Endothelial cell of umbilical vein (primary cell): Measurements from ENCODE around the gene TRIM16.
"Not testable (repeated sequence)": the region's sequence is repeated elsewhere in the genome, so short reads cannot be mapped to it uniquely, and the experiment has no call there.

Source experiments
- CTCF ChIP-seq, 2 donors: IDR thresholded peaks; 1 replicate in 1 of 2; 2 replicates in 1 of 2; pipeline ENCODE4 v1.5.1; 2011; ENCODE audit warnings: low read length in 2 of 2, mild to moderate bottlenecking in 2 of 2, moderate library complexity in 2 of 2, control low read depth in 1 of 2, inconsistent platforms in 1 of 2, low read depth in 1 of 2; ENCODE audit not compliant: insufficient read depth in 1 of 2; ENCODE audit errors: extremely low read depth in 1 of 2
- EZH2 ChIP-seq: IDR thresholded peaks from 2 replicates; pipeline ENCODE4 v1.6.1; 2012; ENCODE audit warnings: borderline replicate concordance, low read depth, mild to moderate bottlenecking, moderate library complexity, low read length, inconsistent platforms; ENCODE audit not compliant: severe bottlenecking
- POLR2AphosphoS5 ChIP-seq: IDR thresholded peaks from 2 replicates; pipeline ENCODE4 v1.6.1; 2012; ENCODE audit warnings: low read depth, mild to moderate bottlenecking, control low read depth, low read length, moderate library complexity; ENCODE audit not compliant: insufficient read depth
- TF ChIP-seq, protein P1 (sequence below): IDR thresholded peaks from 2 replicates; pipeline ENCODE4 v1.6.1; 2011; ENCODE audit not compliant: insufficient read depth, insufficient read length

DNA sequence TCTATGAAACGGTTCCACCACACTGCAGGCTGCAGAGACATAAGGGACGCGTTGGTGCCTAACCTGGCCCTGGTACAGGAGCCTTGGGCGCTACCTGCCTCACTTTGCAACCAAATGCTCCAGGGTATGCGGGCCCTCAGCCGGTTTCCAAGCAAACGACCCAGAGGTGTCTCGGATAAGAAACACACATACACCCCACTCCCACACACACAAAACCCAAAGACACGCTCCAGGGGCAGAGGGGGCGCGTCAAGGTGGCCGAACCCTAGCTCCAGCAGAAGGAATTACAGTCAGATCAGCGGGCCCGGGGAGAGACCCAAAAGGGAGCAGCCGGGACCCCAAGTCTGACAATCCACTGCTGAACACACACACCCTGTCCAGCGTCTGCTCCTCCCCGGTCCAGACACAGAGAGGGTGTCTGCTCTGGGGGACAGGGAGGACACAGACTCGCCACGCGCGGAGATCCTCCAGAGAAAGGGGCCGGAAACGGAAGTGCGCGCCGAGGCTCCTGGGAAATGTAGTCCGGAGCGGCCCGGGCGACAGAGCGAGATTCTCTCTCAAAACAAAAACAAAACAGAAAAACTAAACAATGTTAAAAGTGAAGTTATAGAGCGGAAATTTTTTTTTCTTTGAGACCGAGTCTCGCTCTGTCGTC lies at the start of gene TRIM16:
- not testable (repeated sequence) for TF ChIP-seq POLR2AphosphoS5; CTCF (IDR thresholded peaks at IDR 0.05; ENCODE audit: extremely low read depth in 1 of 2, insufficient read depth in 1 of 2, low read depth in 1 of 2, low read length in 2 of 2); EZH2
- TF ChIP-seq, protein P1, sequence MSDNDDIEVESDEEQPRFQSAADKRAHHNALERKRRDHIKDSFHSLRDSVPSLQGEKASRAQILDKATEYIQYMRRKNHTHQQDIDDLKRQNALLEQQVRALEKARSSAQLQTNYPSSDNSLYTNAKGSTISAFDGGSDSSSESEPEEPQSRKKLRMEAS, result not testable (repeated sequence)
